IMR-90 (cell line): ENCODE data around the gene CIAO2B. TPM values are rescaled to one million over a fixed set of nuclear protein-coding genes. Genes with fewer than 3 reads are reported as not detected.

ENCODE experiments used
- ATAC-seq: fragments of 200-7000 bp; cut with Tn5 transposase; 2 replicates; pipeline ENCODE4 v1.9.1; 2020; ENCODE audit warnings: low read depth, mild to moderate bottlenecking, moderate library complexity
- BruUV-seq: library from RNA; stranded (reverse); fragments of 400-500 nt; replicated peaks from 2 replicates; lab custom pipeline; 2021; lab: Mats Ljungman, UMichigan
- CTCF ChIA-PET: fragments of 300-600 bp; formaldehyde crosslinking; extraction: SDS; loops from one replicate; lab custom pipeline; 2021; ENCODE audit warnings: antibody characterized with exemption; lab: Yijun Ruan, JAX
- POLR2A ChIA-PET: fragments of 300-600 bp; sonication (Branson Sonifier 250); formaldehyde crosslinking; loops from one replicate; lab custom pipeline; 2022; ENCODE audit warnings: antibody characterized with exemption; ENCODE audit not compliant: unreplicated experiment; lab: Charles Lee
- DNase-seq: peaks from one replicate; pipeline ENCODE4 v3.0.0; 2013
- H2AFZ ChIP-seq: replicated peaks from 2 replicates; pipeline ENCODE3; 2013; ENCODE audit warnings: low read length, mild to moderate bottlenecking; ENCODE audit not compliant: poor library complexity
- H2AK5ac ChIP-seq: 2 replicates; pipeline ENCODE4 v1.6.1; 2013; ENCODE audit warnings: low read depth, low read length, inconsistent platforms
- H2AK9ac ChIP-seq: replicated peaks from 2 replicates; pipeline ENCODE3; 2013; ENCODE audit warnings: mild to moderate bottlenecking, low read depth, low read length, moderate library complexity; ENCODE audit not compliant: poor library complexity
- H2BK120ac ChIP-seq: 2 replicates; pipeline ENCODE4 v1.6.1; 2013; ENCODE audit warnings: low read depth, low read length, inconsistent platforms
- H2BK15ac ChIP-seq: 3 replicates; pipeline ENCODE4 v1.6.1; 2013; ENCODE audit warnings: low read depth, low read length, inconsistent platforms
- H2BK20ac ChIP-seq: 2 replicates; pipeline ENCODE4 v1.6.1; 2013; ENCODE audit warnings: low read depth, mild to moderate bottlenecking, inconsistent platforms, low read length, moderate library complexity
- H2BK5ac ChIP-seq: 2 replicates; pipeline ENCODE4 v1.6.1; 2013; ENCODE audit warnings: mild to moderate bottlenecking, low read depth, low read length, inconsistent platforms; ENCODE audit not compliant: poor library complexity, severe bottlenecking
- H3K14ac ChIP-seq: replicated peaks from 2 replicates; pipeline ENCODE4 v1.6.1; 2013; ENCODE audit warnings: low read depth, low read length, inconsistent platforms
- H3K18ac ChIP-seq: 2 replicates; pipeline ENCODE4 v1.6.1; 2013; ENCODE audit warnings: low read depth, low read length, control low read depth
- H3K23ac ChIP-seq: 2 replicates; pipeline ENCODE4 v1.6.1; 2013; ENCODE audit warnings: low read depth, low read length, inconsistent platforms
- H3K27ac ChIP-seq: 2 replicates; pipeline ENCODE4 v1.5.1; 2013; ENCODE audit warnings: mild to moderate bottlenecking, control low read depth, low read length; ENCODE audit not compliant: insufficient read depth
- H3K27me3 ChIP-seq: 2 replicates; pipeline ENCODE4 v1.6.1; 2013; ENCODE audit warnings: low read length; ENCODE audit not compliant: control insufficient read depth, insufficient read depth
- H3K36me3 ChIP-seq: 2 replicates; pipeline ENCODE4 v1.6.1; 2013; ENCODE audit warnings: low read length, mixed read lengths; ENCODE audit not compliant: control insufficient read depth, insufficient read depth
- H3K4ac ChIP-seq: 2 replicates; pipeline ENCODE4 v1.6.1; 2013; ENCODE audit warnings: low read depth, low read length, inconsistent platforms
- H3K4me1 ChIP-seq: 2 replicates; pipeline ENCODE4 v1.6.1; 2013; ENCODE audit warnings: low read length, mixed read lengths; ENCODE audit not compliant: control insufficient read depth, insufficient read depth
- H3K4me2 ChIP-seq: 2 replicates; pipeline ENCODE4 v1.6.1; 2013; ENCODE audit warnings: low read depth, mild to moderate bottlenecking, control low read depth, low read length, moderate library complexity
- H3K4me3 ChIP-seq: 2 replicates; pipeline ENCODE4 v1.5.1; 2013; ENCODE audit warnings: low read depth, mild to moderate bottlenecking, control low read depth, low read length, moderate library complexity; ENCODE audit not compliant: insufficient read depth
- H3K56ac ChIP-seq: 2 replicates; pipeline ENCODE4 v1.6.1; 2013; ENCODE audit warnings: low read length, inconsistent platforms; ENCODE audit not compliant: insufficient read depth; ENCODE audit errors: extremely low read depth
- H3K79me1 ChIP-seq, 2 experiments: 2 replicates each; pipeline ENCODE4 v1.6.1; 2013; ENCODE audit warnings: low read length in 2 of 2, inconsistent platforms in 1 of 2, low read depth in 1 of 2
- H3K9ac ChIP-seq: 2 replicates; pipeline ENCODE4 v1.6.1; 2013; ENCODE audit warnings: low read depth, low read length, control low read depth
- H3K9me1 ChIP-seq: 2 replicates; pipeline ENCODE4 v1.6.1; 2013; ENCODE audit warnings: low read length, inconsistent platforms; ENCODE audit not compliant: insufficient read depth
- H3K9me3 ChIP-seq: 2 replicates; pipeline ENCODE4 v1.6.1; 2013; ENCODE audit warnings: low read length; ENCODE audit not compliant: control insufficient read depth, insufficient read depth
- H4K20me1 ChIP-seq: 2 replicates; pipeline ENCODE4 v1.6.1; 2013; ENCODE audit warnings: low read length, inconsistent platforms; ENCODE audit not compliant: insufficient read depth
- H4K5ac ChIP-seq: 2 replicates; pipeline ENCODE4 v1.6.1; 2013; ENCODE audit warnings: mild to moderate bottlenecking, low read depth, low read length, control low read depth
- H4K8ac ChIP-seq, 2 experiments: 2 replicates each; pipeline ENCODE4 v1.6.1; 2013; ENCODE audit warnings: low read depth in 2 of 2, low read length in 2 of 2, control low read depth in 1 of 2, inconsistent platforms in 1 of 2
- H4K91ac ChIP-seq: 2 replicates; pipeline ENCODE4 v1.6.1; 2013; ENCODE audit warnings: low read depth, low read length, inconsistent platforms; ENCODE audit not compliant: insufficient read depth
- FOS ChIP-seq: fragments of 150-350 bp; IDR thresholded peaks from 2 replicates; pipeline ENCODE4 v1.6.1; 2016; ENCODE audit warnings: low read depth, low read length
- NFE2L2 ChIP-seq: fragments of 150-350 bp; IDR thresholded peaks from 2 replicates; pipeline ENCODE4 v1.6.1; 2016; ENCODE audit warnings: low read depth, mild to moderate bottlenecking, low read length
- WGBS, 2 experiments: methylation state at CpG; one replicate each; pipeline versions ENCODE4 v1.1.5 to v1.1.7; 2013; ENCODE audit warnings: missing lambda C conversion rate in 2 of 2; ENCODE audit not compliant: insufficient read length in 1 of 2; ENCODE audit errors: extremely low coverage in 2 of 2; 5-methylcytosine and 5-hydroxymethylcytosine counted together
- dilution Hi-C: fragments of 300-500 bp; cut with HindIII; formaldehyde crosslinking; loops from one replicate; pipeline ENCODE4 v1.14.3; 2018; ENCODE audit warnings: low sequenced_read_pairs; ENCODE audit not compliant: unreplicated experiment
- in situ Hi-C: fragments of 300-500 bp; cut with MboI; formaldehyde crosslinking; loops from 3 replicates; pipeline ENCODE4 v1.14.3; 2019; ENCODE audit warnings: low sequenced_read_pairs, inconsistent platforms, mixed read lengths
- intact Hi-C: fragments of 100-400 bp; cut with micrococcal nuclease; formaldehyde crosslinking; loops from 2 replicates; pipeline ENCODE4 v1.10.0; 2022
- polyA plus RNA-seq, 3 experiments: library from polyadenylated mRNA; depleted of rRNA; stranded (reverse); fragments of >200 nt; gene quantifications; 2 replicates each; pipeline ENCODE4 v1.2.3, GENCODE V29; 2012; ENCODE audit warnings: low replicate concordance in 1 of 3
- total RNA-seq: library from RNA; depleted of rRNA; stranded (reverse); fragments of >200 nt; gene quantifications from 2 replicates; pipeline ENCODE4 v1.2.3, GENCODE V29; 2012

CIAO2B gene
- total and polyA plus RNA-seq, 2 of the 4 experiments (the other 2 are of a cell fraction) = 148 to 234 TPM

GRCh38 chr16:66970775-66971720 lies 36.8 kb upstream of the CIAO2B start:
- no peaks in the 10 kb centered on the region for H4K20me1 ChIP-seq
- CTCF ChIA-PET = interaction anchor here (1.0 to 1.4 kb wide), 3 partner anchors 10 to 70 kb away, joined by 3 to 4 read pairs (median 3); partner anchors contain the start of gene CES3
- POLR2A ChIA-PET = no interaction called here

More at GRCh38 chr16:66970775-66971720, 36.8 kb upstream of the CIAO2B start:
- H4K91ac ChIP-seq = no peak overlapping the region
- H3K36me3 ChIP-seq = no peaks in the 10 kb centered on the region
- H3K4me1 ChIP-seq = no peaks in the 10 kb centered on the region
- no peaks in the 10 kb centered on the region for H3K9me1 ChIP-seq
- peak; percentile 59; the same call in 1 of the 2 replicates for TF ChIP-seq FOS
- no peak for TF ChIP-seq NFE2L2
- in situ Hi-C loops = no loop called here
- H2AFZ ChIP-seq = no peak overlapping the region
- no peak overlapping the region for H2AK9ac ChIP-seq
- H3K4ac ChIP-seq = no peak overlapping the region
- H2BK5ac ChIP-seq = no peak overlapping the region
- no peak overlapping the region for H4K5ac ChIP-seq
- peak; percentile 72 for ATAC-seq
- no peak overlapping the region for H2BK15ac ChIP-seq
- H3K9ac ChIP-seq = no peak overlapping the region
- no peak overlapping the region for H3K4me2 ChIP-seq
- DNase-seq = peak; percentile 80
- no peak overlapping the region for H2BK20ac ChIP-seq
- H3K18ac ChIP-seq = no peak overlapping the region
- no peak overlapping the region for H3K56ac ChIP-seq
- H3K23ac ChIP-seq = no peak overlapping the region
- H3K27me3 ChIP-seq = peaks cover 17% of the 10 kb centered on the region; the same call in 1 of the 2 replicates
- H3K27ac ChIP-seq = no peak overlapping the region
- BruUV-seq = no TSS peak
- dilution Hi-C loops = no loop called here
- H3K79me1 ChIP-seq = no peaks in the 10 kb centered on the region
- no peak overlapping the region for H3K4me3 ChIP-seq
- H3K14ac ChIP-seq = no peak overlapping the region
- H2AK5ac ChIP-seq = no peak overlapping the region
- H4K8ac ChIP-seq = no peak overlapping the region
- intact Hi-C loops = no loop called here
- WGBS, 2 experiments = 79% methylated on average over 4 of the region's 10 CpGs; no CpG with 5 or more reads in 1 of the 2 experiments
- H2BK120ac ChIP-seq = no peak overlapping the region
- no peaks in the 10 kb centered on the region for H3K9me3 ChIP-seq
